Nephron (organoid): ENCODE results near the gene TMEM214.
"Not testable (repeated sequence)": the region's sequence is repeated elsewhere in the genome, so short reads cannot be mapped to it uniquely, and the experiment has no call there.

Experiments used
- H3K27ac Mint-ChIP-seq, 3 experiments: 2 replicates each; pipeline ENCODE4 v1.8.0; 2020; ENCODE audit warnings: mixed read lengths in 3 of 3, mild to moderate bottlenecking in 2 of 3, moderate library complexity in 1 of 3
- H3K27me3 Mint-ChIP-seq: 2 replicates; pipeline ENCODE4 v1.8.0; 2021; ENCODE audit warnings: low read depth, mild to moderate bottlenecking, moderate library complexity, mixed read lengths
- H3K36me3 Mint-ChIP-seq: 2 replicates; pipeline ENCODE4 v1.8.0; 2020; ENCODE audit warnings: low read depth, mixed read lengths
- H3K4me1 Mint-ChIP-seq: 2 replicates; pipeline ENCODE4 v1.8.0; 2020; ENCODE audit warnings: mixed read lengths
- H3K4me3 Mint-ChIP-seq, 3 experiments: 2 replicates each; pipeline ENCODE4 v1.8.0; 2020; ENCODE audit warnings: mild to moderate bottlenecking in 3 of 3, mixed read lengths in 3 of 3, moderate library complexity in 2 of 3
- H3K9me3 Mint-ChIP-seq: 2 replicates; pipeline ENCODE4 v1.8.0; 2020; ENCODE audit warnings: mixed read lengths
- TF ChIP-seq, protein P1 (sequence below), 3 experiments: fragments of 200-600 bp; sonication (generic); IDR thresholded peaks; one replicate each; pipeline ENCODE4 v1.5.0; 2021; ENCODE audit warnings: antibody characterized with exemption in 3 of 3; ENCODE audit not compliant: unreplicated experiment in 3 of 3

TMEM214 gene

DNA sequence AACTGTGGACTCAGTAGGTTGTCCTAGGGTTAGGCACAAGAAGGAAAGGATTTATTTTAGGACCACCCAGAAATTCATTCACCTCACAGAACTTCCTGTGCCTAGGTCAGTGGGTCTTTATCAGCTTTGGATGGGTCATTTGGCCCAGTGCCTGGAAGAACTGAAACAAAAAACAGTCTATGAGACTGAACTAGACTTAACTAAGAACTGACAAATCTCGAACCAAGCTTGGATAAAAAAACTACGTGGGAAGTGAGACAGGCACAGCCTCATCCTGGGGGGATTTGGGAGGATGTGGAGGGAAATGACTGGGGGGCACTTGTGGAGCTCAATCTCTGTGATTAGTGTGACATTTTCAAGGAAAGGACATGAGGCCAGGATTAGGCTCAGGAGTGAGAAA is 41.0 kb downstream of the TMEM214 start:
- H3K4me1 Mint-ChIP-seq: peaks cover 82% of the 10 kb centered on the region
- TF ChIP-seq, protein P1, sequence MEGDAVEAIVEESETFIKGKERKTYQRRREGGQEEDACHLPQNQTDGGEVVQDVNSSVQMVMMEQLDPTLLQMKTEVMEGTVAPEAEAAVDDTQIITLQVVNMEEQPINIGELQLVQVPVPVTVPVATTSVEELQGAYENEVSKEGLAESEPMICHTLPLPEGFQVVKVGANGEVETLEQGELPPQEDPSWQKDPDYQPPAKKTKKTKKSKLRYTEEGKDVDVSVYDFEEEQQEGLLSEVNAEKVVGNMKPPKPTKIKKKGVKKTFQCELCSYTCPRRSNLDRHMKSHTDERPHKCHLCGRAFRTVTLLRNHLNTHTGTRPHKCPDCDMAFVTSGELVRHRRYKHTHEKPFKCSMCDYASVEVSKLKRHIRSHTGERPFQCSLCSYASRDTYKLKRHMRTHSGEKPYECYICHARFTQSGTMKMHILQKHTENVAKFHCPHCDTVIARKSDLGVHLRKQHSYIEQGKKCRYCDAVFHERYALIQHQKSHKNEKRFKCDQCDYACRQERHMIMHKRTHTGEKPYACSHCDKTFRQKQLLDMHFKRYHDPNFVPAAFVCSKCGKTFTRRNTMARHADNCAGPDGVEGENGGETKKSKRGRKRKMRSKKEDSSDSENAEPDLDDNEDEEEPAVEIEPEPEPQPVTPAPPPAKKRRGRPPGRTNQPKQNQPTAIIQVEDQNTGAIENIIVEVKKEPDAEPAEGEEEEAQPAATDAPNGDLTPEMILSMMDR (IDR thresholded peaks at IDR 0.05; ENCODE audit: unreplicated experiment in 3 of 3): no peak
- no peaks in the 10 kb centered on the region for H3K9me3 Mint-ChIP-seq
- peaks cover 20% of the 10 kb centered on the region for H3K36me3 Mint-ChIP-seq
- H3K4me3 Mint-ChIP-seq: peak overlapping the region; percentile 9 to 70 (median 26)
- H3K27ac Mint-ChIP-seq: peak overlapping the region; percentile 97 to 99 (median 98)
- H3K27me3 Mint-ChIP-seq: no peaks in the 10 kb centered on the region

DNA sequence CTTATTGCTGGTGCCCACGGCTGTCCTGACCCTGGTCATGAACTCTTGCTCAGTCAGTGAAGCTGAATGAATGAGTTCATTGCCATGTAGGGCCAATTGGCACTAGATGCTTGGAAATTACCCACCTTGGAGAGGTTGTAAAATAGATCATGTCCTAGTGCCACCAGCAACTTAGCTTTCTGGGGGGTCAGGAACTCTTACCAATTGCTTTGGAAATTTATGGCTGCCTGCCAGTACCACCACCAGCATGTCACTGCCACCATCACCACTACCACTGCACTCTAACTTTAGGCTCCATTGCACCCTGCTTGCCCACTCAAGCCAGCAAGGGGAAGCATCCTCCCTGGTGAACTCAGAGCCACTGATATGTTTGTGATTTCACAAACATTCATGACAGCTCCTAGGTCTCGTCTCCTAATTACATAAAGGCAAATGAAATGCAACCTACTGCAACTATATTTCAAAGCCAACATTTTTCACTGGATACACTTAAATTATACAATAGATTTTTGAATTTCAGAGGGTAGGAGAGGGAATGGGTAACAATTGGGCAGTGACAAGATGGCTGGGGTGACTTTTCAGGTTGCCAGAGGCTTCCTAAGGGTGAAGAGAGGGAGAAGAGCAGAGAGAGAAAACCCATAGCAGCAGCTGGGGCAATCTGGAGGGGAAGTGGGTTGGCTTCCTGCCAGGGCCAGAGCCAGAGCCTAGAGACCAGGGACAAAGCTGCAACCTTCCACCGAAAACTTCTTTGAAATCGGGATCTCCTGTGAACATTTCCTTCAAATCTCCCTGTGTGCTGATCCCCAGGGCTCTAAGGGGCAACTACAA is 42.2 kb downstream of the TMEM214 start:
- Mint-ChIP-seq H3K36me3 (peaks cover 8% of the 10 kb centered on the region), H3K27me3 (no peaks in the 10 kb centered on the region), H3K27ac (peak overlapping the region; percentile 97 to 99 (median 98)), H3K4me1 (peaks cover 74% of the 10 kb centered on the region), H3K4me3 (peak overlapping the region; percentile 17 to 57 (median 37)), H3K9me3 (no peaks in the 10 kb centered on the region)
- TF ChIP-seq, protein P1 (IDR thresholded peaks at IDR 0.05; ENCODE audit: unreplicated experiment in 3 of 3): no peak

GRCh38 chr2:27075566-27075871 is 42.8 kb downstream of the TMEM214 start:
- not testable (repeated sequence) for H3K36me3 Mint-ChIP-seq, H3K27me3 Mint-ChIP-seq, H3K9me3 Mint-ChIP-seq
- Mint-ChIP-seq H3K27ac (peak overlapping the region; percentile 97 to 99 (median 98)), H3K4me3 (peak overlapping the region; percentile 17 to 57 (median 37)), H3K4me1 (peaks cover 74% of the 10 kb centered on the region)

GRCh38 chr2:27076323-27076722 is 43.6 kb downstream of the TMEM214 start:
- Mint-ChIP-seq H3K36me3 (peaks cover 5% of the 10 kb centered on the region), H3K4me3 (peak overlapping the region; percentile 3 to 51 (median 47)), H3K9me3 (no peaks in the 10 kb centered on the region), H3K27ac (peak overlapping the region; percentile 91 to 99 (median 98)), H3K27me3 (peaks cover 3% of the 10 kb centered on the region), H3K4me1 (peaks cover 75% of the 10 kb centered on the region)
- TF ChIP-seq, protein P1 (IDR thresholded peaks at IDR 0.05; ENCODE audit: unreplicated experiment in 3 of 3): no peak

DNA sequence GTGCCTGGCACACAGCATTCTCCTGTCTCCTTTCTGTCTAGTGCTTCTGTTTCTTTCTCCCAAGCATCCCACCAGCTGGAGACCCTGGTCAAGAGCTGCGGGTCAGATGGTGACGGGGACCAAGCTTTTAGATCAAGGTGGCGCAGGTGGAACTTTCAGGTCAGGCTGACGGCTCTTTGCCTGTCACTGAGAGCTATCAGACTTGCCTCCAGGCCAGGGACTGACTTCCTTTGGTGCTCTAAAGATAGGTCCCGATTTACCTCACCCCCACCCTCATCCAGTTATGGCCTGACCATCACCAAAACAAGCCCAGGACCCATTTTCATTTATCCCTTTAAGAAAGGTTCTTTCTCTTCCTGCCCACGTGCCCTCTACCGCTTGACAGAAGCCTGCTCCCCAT is 44.5 kb downstream of the TMEM214 start:
- TF ChIP-seq, protein P1 (IDR thresholded peaks at IDR 0.05; ENCODE audit: unreplicated experiment in 3 of 3): no peak
- Mint-ChIP-seq H3K9me3 (no peaks in the 10 kb centered on the region), H3K36me3 (peaks cover 7% of the 10 kb centered on the region), H3K4me3 (peak overlapping the region; percentile 42 to 72 (median 65)), H3K4me1 (peaks cover 76% of the 10 kb centered on the region), H3K27me3 (peaks cover 3% of the 10 kb centered on the region), H3K27ac (peak overlapping the region; percentile 91 to 99 (median 98))

DNA sequence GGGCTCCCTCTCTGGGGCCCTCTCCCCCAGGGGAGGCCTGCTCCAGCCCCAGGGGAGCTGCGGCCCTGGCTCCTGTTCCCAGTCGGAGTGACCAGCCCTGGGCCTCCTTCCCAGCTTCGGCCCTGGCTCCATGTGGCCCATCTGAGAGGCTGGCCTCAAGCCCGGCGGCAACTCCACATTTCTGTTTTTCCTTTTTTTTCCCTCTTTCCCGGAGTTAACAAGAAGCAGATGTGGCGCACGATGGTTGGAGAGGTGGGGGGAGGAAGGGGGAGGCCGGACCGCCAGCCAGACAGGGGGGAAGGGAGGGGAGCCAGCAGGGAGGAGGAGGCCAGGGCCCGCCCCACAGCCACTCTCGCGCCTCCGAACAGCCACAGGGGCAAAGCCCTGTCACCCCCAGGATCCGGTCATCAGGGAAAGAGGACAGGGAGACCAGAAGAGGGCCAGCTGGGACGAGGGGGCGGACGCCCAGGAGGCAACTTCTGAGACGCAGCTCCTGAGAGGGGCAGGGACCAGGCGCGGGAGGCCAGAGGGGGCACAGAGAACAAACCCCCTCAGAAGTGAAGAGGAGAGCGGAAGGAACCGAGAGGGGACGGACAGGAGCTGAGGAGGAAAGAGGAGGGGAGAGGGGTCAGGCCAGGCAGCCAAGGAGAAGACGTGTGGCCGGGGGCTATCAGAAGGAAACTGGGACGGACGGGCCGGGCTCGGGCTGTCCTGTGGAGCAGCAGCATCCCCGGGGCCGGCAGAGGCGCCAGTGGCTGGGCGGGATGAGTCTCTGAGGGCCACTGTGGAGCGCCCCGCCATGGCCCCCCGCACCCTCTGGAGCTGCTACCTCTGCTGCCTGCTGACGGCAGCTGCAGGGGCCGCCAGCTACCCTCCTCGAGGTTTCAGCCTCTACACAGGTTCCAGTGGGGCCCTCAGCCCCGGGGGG is 45.8 kb downstream of the TMEM214 start, which contains the start of gene EMILIN1:
TSS of gene EMILIN1 (plus strand) at position 349 of the 928 bp plus-strand sequence. CDS start at position 800, 451 bp downstream.
- Mint-ChIP-seq H3K27me3 (peaks cover 3% of the 10 kb centered on the region), H3K4me3 (peak within 1 kb of the TSS; percentile 85 to 95 (median 93)), H3K36me3 (peaks cover 7% of the 10 kb centered on the region), H3K27ac (peak within 1 kb of the TSS; percentile 91 to 99 (median 98)), H3K4me1 (peaks cover 70% of the 10 kb centered on the region), H3K9me3 (no peaks in the 10 kb centered on the region)
- TF ChIP-seq, protein P1 (IDR thresholded peaks at IDR 0.05; ENCODE audit: unreplicated experiment in 3 of 3): no peak
